Pulmonary artery endothelial cell (primary cell): ENCODE measurements around the gene ZSWIM8. TPM values are rescaled to one million over a fixed set of nuclear protein-coding genes. Genes with fewer than 3 reads are reported as not detected.
A peak's percentile ranks its signal among the peaks of the same experiment; 100 is the strongest.
"Not testable (repeated sequence)": the region's sequence is repeated elsewhere in the genome, so short reads cannot be mapped to it uniquely, and the experiment has no call there.

Experiments
- DNase-seq: peaks from one replicate; pipeline ENCODE4 v3.0.0-alpha.2; 2011; ENCODE audit warnings: low read depth, low spot score
- total RNA-seq: library from RNA; depleted of rRNA; stranded (reverse); fragments of >200 nt; gene quantifications from 2 replicates; pipeline ENCODE4 v1.2.3, GENCODE V29; 2014

ZSWIM8 gene
- total RNA-seq, 1 donor from 2014 or later: 31.5 TPM

DNA sequence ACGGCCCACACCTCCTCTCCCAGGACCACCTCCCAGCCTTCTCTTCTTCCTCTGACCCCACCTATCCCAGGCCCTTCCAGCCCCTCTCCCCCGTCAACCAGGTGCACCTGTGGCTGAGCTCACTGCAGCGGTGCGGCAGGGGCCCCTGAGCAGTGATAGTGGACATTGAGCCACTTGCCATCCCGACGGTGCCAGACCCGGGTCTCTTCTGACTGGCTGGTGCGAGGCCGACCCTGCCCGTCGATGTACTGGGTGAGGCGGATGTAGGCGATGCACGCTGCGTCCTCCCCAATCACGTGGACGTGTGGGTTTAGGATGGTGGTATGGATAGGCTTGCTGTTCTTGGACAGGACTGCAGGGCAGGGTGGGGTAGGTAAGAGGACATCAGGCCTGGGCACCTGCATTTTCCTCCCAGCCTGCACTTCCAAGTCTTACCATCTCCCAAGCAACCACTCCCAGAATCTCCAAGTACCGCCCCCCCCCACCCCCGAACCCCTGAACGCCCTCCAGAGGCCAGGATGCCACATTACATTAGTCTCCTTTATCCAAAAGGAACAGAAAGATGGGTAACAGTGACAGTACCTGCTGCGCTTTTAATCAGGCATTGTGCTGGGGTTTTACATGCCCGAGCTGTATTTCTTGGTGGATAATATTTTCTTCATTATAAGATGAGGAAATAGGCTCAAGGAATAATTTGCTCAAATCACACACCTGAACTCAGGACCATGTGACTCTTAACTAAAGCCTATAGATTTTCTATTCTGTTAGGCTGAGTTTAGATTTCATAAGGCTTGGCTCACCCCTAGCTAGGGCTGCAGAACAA, 29.7 kb downstream of the ZSWIM8 start:
- DNase-seq: no peak

DNA sequence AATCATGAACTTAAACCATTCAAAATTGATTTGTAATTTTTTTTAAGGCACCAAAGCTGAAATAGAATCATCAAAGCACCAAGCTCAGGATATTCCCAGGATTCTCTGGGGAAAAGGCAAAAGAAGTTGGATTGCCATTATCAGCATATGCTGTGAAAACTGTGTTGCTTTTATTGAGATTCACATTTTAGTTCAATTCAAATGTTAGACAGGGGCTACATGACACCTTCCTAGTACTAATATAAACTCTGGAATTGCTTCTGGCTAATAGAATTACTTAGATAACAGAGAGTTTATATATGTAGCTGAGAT, 30.3 kb downstream of the ZSWIM8 start:
- DNase-seq: no peak

DNA sequence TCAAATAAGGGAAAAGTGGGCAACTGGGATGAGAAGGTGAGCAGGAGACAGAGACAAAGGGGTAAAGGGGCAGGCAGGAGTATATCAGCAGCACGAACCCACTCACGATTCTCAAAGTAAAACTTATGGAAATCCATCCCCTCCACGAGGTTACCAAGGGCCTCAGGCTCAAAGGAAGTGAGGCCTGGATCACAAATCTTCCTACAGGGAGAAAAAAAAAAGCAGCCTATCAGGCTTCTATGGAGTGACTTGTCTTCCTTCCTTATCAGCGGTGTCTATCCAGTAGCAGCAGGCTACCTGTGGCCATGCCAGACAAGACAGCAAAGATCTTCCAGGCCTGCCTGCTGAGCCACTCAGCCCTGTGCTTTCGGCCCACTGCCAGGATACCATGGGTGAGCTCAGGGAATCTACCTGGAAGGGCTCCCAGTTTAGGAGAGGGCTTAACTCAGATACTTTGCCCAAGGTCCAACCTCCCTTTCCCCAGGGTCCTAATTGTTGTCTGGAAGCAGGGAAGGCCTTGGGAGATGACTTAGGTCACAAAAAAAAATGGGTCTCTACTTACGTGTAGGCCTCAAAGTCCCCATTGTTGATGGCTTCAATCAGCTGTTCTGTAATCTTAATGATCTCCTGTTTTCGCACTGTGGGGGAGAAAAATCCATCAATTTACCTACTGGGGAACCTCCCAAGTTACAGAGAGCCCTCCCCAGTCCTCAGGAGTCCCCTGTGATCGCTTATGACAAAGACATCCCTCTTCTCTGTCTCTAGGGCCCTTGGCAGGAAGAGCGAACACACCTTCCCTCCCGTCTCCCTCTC, 31.7 kb downstream of the ZSWIM8 start:
- DNase-seq: no peak

DNA sequence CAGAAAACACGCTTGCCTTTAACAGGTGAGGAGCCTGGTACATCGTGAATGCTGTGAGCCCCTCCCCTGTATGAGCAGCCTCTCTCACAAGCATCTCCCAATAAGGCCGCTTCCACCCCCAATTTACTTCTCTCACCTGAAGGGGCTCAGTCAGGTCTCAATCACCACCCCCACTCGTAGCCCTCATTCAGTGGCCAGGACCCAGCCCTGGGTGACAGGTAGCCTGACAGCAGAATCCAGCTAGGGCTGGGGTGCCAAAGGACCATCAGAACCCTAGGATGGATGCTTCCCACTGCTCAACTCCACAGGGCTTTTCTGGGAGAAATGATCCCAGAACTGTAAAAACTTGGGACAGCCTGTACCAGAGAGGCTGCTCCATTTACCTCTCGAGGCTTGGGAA, 32.4 kb downstream of the ZSWIM8 start:
- no peak for DNase-seq

DNA sequence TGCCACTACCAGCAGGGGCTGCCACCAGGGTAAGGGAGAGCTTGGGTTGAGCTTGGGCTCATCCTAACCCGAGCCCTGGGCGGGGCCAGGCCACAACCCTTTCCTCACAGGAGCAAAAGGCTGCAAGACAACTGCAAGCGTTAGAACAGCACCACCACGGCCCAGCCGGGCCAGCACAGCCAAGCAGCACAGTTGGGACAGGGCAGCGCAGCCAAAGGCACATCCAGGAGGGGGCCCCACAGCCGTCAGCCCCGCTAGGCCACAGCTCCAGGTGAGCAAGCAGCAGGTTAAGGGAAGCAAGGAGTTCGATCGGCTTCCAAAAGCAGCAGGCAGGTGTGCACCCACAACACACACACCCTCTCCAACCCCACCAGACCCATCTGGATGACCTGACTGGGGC, 33.0 kb downstream of the ZSWIM8 start:
- no peak for DNase-seq

DNA sequence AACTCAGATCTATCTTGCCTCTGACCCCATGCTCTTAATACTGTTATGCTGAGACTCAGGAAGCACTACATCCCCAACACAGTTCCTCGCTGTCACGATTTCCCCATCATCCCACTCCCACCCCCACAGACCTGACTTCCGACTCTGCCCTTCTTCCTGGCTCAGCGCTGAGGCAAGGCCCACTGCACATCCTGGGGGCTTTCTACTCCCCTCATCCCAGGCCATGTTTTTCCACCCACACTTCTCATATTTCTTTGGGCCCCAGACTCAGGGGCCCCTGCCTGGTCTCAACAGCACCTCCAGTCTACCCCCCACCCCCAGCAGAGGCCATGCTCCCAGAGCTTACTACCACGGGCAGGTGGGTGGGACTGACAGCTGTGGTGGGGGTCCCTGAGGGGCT, 33.7 kb downstream of the ZSWIM8 start:
- no peak for DNase-seq

DNA sequence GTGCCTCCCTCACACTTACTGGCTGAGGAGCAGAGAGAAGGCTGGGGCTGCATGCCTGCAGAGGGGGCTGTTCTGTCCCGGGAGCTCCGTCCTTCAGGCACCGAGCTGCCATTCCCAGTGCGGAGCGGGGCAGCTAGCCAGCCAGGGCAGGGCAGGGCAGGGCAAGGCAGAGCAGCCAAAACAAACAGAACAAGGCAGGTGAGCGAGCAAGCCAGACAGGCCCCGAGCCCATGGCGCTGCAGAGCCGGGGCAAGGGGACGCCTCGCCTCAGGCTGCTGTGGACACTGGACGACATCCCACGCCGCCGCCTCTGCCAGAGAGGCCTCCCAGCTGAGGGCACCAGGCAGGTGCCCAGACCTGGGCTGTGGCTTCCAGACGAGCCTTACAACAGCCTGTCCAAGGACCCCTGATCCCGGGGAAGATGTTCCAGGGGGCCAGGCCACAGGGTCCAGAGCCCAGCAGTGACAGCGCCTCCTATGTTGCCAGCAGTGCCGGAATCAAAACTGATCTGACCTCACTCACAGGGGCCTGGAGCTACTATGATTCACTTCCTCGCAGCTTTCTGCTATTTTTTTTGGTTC, 34.2 kb downstream of the ZSWIM8 start:
- peak; percentile 39 for DNase-seq

DNA sequence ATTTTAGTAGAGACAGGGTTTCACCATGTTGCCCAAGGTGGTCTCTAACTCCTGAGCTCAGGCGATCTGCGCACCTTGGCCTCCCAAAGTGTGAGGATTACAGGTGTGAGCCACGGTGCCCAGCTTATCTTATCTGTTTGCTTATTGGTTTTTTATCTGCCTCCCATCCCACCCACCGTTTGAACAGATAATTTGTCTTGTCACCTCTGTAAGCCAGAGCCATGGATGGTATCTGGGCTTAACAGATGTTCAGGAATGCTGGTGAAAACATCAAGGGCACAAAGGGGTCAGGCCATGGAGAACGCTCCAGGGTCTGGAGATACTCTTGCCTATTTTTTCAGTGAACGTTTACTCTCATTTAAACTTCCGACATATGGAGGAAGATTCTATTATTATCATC, 38.0 kb downstream of the ZSWIM8 start:
- no peak for DNase-seq

DNA sequence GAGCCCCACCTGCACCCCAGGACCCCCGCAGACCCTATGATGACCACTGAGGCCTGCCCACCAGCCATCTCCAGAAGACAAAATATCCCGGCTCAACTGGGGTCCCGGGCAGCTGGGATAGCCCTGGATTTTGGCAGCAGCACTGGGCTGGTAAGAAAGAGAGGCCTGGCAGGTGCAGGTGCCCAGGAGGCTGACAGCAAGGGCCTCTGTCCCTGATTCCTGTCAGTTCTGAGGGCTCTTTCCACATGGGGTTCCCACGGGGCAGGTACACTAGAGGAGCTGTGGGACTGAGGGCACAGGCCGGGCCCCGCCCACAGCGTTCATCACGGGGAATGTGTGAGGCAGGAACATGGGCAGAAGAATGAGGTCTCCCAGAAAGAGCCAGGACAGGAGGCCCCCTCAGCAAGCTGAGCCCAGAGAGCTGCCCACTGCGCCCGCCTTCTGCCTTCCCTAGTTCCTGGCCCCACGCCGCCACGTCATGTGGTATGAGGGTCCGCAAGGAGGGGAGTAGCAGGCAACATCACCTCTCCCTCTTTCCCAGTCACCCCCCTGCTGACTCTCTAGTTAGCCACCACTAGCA, 38.8 kb downstream of the ZSWIM8 start:
- DNase-seq: no peak

DNA sequence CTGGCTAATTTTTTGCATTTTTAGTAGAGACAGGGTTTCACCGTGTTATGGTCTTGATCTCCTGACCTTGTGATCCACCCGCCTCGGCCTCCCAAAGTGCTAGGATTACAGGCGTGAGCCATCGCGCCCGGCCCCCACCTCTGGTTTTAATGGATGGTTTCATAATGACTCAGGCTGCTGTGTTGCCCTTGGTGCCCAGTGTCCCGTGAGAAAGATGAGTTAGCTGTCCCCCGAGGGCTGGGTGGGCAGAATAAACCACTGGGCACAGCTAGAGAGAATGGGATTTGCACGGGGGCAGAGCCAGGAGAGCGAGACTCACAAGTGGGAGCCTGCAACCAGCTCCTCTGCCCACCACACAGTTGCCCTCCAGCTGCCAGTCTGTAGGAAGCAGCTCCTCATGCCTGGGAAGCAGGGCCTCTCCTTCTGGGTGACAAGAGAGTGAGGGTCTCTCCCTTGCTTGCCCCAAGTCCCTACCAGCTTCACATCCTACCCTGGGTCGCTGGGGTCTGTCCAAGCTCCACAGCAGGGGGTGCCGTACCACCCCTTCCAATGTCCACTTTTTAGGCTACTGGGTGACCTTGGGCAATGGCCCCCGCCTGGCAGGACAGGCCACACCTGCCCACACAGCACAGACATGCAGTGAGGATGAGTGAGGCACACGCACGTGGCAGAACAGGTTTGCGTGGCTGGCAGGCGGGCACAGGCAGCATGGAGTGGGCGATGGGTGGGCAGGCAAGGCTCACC, 42.1 kb downstream of the ZSWIM8 start:
- DNase-seq: no peak

DNA sequence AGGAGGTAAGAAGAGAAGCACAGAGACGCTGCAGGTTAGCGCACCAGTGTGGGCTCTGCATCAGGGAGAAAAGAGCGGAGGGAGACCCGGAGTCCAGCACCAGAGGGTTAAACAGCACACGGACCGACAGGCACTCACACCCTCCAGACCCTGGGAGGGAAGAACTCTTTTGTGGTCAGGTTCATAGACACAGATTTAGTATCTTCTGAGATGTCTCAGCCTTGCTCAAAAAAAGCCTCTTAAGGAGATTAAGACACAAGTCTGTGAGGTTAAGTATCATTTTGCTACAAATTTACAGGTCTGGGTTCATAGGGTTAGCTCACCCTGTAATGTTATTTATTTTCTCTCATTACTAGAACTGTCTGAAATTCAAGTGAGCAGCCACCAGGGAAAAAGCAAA, 42.8 kb downstream of the ZSWIM8 start:
- DNase-seq: no peak

DNA sequence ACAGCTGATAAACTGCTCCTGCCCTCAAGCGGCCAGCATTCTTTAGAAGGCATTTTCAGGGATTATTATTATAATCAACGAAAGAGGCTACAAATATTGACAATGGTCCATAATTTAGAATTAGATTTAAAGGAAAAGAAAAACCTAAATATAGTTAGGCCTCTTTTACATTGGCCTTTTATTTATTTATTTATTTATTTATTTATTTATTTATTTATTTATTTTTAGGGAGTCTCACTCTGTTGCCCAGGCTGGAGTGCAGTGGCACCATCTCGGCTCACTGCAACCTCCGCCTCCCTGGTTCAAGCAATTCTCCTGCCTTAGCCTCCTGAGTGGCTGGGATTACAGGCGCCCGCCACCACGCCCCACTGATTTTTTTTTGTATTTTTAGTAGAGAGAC, 43.7 kb downstream of the ZSWIM8 start:
- DNase-seq: not testable (repeated sequence)

DNA sequence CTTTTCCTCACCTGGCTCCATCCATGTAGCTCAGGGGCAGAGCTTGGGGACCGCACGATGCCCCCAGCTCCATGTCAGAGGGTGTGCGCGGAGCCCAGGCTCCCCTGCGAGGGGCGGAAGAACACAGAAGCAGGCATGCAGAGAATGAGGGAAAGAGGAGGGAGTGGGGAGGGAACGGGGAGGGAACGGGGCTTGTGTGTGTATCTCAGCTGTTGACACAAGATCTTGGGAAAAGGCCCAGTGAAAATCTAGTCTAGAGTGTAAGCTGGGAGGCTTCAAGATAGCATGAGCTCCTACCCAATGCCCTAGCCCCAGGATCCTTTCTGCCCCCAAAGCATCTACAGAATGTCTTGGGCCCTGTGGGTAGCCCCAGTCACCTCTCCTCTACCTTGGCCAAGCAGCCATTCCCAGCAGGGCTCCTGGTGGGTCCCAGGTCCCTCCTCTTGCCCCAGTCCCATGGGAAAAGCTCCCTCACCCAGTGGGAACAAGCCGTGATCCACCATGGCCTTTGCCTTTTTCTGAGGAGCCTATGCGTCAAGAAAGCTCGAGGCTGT, 51.1 kb downstream of the ZSWIM8 start:
- no peak for DNase-seq

DNA sequence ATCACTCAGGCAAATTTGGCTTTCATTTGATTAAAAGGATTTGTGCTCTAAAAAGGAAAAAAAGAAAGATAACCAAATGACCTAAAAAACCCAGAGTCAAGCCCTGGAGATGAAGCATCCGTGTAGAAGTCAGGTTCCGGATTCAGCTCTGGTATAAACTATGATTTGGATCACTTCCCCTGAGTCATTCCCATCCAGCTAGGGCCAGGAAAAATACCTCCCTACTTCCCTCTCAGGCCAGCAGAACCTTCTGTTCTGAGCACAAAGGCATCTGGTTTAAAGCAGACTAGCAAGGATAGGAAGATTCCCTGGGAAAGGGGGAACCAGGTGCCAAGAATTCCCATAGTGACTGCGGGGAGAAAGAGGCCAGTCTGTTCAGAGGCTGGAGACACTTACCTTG, 51.7 kb downstream of the ZSWIM8 start:
- DNase-seq: peak; percentile 51

DNA sequence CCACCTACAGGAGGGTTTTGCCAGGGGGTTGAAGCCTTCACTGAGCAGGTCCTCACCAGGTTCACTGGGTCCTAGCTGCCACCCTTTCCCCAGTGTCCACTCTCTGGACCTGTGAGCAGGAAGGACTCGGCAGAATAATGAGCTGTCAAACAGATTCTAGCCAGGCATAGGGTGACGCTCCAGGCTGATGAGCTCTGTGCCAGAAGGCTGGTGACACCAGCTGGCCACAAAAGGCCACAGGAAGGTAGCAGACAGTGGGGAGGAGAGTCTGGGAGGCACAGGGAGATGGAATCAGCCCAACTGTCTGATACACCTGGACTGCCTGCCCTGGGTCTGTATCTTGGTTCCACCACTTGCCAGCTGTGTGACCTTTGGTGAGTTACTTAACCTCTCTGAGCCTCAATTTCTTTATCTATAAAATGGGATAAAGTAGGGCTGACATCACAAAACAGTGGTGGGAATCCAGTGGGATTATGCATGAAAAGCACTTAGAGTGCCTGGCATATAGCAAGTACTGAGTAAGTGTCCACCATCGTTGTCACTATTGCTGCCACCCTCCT, 52.7 kb downstream of the ZSWIM8 start:
- no peak for DNase-seq

DNA sequence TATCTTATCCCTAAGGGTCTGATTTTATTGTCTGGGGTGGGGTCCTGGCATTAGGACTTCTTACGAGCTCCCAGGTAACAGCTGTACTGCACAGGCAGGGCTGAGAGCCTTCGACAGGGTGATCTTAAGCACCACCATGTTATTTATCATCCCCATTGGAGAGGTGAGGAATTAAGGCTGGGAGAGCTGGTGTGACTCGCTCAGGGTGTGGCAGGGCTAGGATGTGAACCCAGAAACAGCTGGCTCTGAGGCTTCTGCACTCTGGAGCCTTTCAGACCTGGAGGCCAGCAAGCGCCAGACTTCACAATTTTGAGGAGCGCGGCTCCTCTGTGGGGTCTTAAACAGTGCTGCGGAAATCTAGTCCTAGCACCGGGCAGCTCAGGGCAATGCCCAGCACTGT, 53.4 kb downstream of the ZSWIM8 start:
- no peak for DNase-seq

DNA sequence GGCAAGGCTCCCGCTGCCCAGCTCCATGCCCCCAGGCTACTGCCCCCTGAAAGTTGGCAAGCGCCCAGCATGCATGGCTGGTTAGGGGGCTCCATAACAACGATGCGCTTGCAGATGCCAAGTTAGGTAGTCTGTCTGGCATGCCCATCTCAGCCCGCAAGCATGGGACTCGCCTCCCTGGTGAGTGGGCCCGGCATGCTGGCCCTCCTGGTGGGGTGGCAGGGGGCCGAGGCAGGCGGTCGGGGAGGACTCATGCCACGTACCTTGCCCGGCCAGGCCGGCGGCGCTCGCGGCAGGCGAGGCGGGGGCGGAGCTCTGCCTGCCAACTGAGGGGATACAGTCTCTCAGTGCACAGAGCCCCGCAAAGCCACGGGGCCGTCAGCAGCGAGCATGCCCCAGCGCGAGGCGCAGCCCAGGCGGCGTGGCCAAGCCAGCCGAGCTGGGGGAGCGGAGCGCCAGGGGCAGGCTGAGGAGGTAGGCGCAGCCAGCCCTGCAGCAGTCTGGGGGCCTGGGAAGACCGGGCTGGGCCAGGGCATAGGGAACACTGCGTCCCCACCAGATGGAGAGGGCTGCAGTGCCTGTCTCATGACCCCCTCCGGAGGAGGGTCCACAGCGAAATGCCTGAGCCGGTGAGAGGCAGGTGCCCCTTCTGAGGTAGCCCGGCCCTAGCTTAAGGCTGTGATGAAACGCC, 54.0 kb downstream of the ZSWIM8 start:
- no peak for DNase-seq

DNA sequence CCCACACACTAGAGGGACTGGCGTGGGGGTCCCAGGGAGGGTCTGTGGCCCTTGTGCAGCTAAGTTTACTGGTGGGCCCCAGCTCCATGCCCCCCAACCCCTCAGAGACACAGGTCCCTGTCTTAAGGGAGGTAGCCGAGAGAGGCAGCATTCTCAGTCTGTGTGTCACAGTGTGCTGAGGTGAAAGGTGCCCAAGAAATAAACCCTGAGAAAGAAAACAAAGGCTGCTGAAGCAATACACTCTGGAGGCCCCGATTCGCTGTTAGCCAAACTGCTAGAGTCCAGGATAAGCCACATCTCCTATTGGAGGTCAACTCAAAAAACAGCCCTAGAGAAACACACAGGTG, 54.6 kb downstream of the ZSWIM8 start:
- no peak for DNase-seq

DNA sequence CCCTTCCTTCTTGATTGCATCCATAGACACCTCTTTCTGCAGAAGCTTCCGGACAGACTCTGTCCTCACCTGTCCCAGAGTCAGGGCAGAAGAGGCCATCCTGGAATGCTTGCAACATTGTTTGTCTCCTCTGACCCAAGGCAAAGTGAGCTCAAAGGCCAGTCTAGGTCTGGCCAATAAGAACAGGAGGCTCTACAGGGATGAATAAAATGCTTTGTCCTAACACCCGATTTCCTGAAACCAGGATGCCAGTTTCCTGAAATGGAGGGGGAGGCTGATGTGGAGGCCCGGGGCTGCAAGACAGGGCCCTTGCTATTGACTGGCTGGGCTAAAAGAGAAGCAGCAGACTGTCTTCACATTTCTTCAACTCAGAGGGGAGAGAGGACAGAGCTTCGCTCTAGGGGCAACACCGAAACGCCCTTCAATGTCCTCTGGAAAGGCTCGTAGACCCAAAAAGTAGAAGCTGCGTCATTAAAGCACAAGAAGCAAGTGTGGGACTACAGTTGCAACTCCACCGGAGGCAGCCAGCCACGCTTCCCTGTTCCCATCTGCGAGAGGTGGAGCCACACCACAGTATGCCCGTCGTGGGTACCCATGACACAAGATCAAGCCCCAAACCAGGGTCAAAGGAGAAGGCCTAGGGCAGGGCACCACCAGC, 55.1 kb downstream of the ZSWIM8 start:
- DNase-seq: no peak

DNA sequence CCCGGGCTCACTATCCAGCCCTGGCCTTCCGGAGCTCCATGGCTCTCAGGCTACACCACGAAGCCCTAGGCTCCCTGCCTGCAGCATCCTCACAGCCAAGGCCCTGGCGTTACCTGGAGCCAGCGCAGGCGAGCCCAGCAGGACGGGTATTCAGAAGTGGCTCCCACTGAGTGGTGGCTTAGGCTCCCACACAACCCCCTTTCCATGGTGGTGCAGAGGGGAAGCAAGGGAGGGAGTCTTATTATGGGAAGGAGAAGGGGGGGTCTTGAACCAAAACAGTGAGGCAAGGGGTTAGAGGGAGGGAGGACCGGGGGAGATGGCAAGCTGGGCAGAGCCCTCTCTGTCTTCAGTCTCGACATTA, 55.6 kb downstream of the ZSWIM8 start:
- no peak for DNase-seq
